HEK293 (cell line): Measurements from ENCODE around the gene VPS13C.

ENCODE experiments used
- ATF2 ChIP-seq: fragments of 450-650 bp; formaldehyde crosslinking; IDR thresholded peaks from 2 replicates; pipeline ENCODE4 v1.5.1; 2016; ENCODE audit warnings: missing biosample characterization, missing genetic modification characterization, low read depth
- CTCF ChIP-seq: fragments of 450-650 bp; formaldehyde crosslinking; IDR thresholded peaks from 2 replicates; pipeline ENCODE4 v1.5.1; 2016; ENCODE audit warnings: missing biosample characterization, missing genetic modification characterization
- OVOL3 ChIP-seq: fragments of 450-650 bp; formaldehyde crosslinking; IDR thresholded peaks from 2 replicates; pipeline ENCODE4 v1.5.1; 2016; ENCODE audit warnings: missing biosample characterization, missing genetic modification characterization
- PRDM1 ChIP-seq: fragments of 450-650 bp; formaldehyde crosslinking; IDR thresholded peaks from 2 replicates; pipeline ENCODE4; 2016; ENCODE audit warnings: missing biosample characterization, missing genetic modification characterization
- SCRT1 ChIP-seq: fragments of 450-650 bp; formaldehyde crosslinking; IDR thresholded peaks from 2 replicates; pipeline ENCODE4 v1.5.1; 2016; ENCODE audit warnings: missing biosample characterization, missing genetic modification characterization, borderline replicate concordance
- SP2 ChIP-seq: fragments of 450-650 bp; formaldehyde crosslinking; IDR thresholded peaks from 2 replicates; pipeline ENCODE4 v1.5.1; 2016; ENCODE audit warnings: missing biosample characterization, missing genetic modification characterization
- SP7 ChIP-seq: fragments of 450-650 bp; formaldehyde crosslinking; IDR thresholded peaks from 2 replicates; pipeline ENCODE4 v1.5.1; 2016; ENCODE audit warnings: missing biosample characterization, missing genetic modification characterization
- YY1 ChIP-seq: fragments of 450-650 bp; formaldehyde crosslinking; IDR thresholded peaks from 2 replicates; pipeline ENCODE4 v1.5.1; 2018; ENCODE audit warnings: missing biosample characterization, missing genetic modification characterization
- ZBTB8A ChIP-seq: fragments of 450-650 bp; formaldehyde crosslinking; IDR thresholded peaks from 2 replicates; pipeline ENCODE4 v1.5.1; 2016; ENCODE audit warnings: missing biosample characterization, missing genetic modification characterization
- ZNF398 ChIP-seq: fragments of 450-650 bp; formaldehyde crosslinking; IDR thresholded peaks from 2 replicates; pipeline ENCODE4 v1.5.1; 2017; ENCODE audit warnings: missing biosample characterization, missing genetic modification characterization
- ZNF473 ChIP-seq: fragments of 450-650 bp; formaldehyde crosslinking; IDR thresholded peaks from 2 replicates; pipeline ENCODE4 v1.5.1; 2017; ENCODE audit warnings: missing biosample characterization, missing genetic modification characterization

GRCh38 chr15:61824291-61824690 lies 236.0 kb downstream of the VPS13C start:
- TF ChIP-seq CTCF (tag by site-specific recombination) (no peak), ZNF398 (tag by site-specific recombination) (no peak), SP7 (no peak), PRDM1 (tag by site-specific recombination) (no peak), ZNF473 (no peak), OVOL3 (tag by site-specific recombination) (no peak), ATF2 (tag by site-specific recombination) (no peak), SCRT1 (tag by site-specific recombination) (no peak), ZBTB8A (tag by site-specific recombination) (no peak), SP2 (no peak), YY1 (tag by site-specific recombination) (no peak)
